Adrenal gland (tissue), 12 donors: ENCODE results near the gene SMIM11. TPM values are rescaled to one million over a fixed set of nuclear protein-coding genes. Genes with fewer than 3 reads are reported as not detected.

Experiments
- DNase-seq, 7 donors: peaks; one replicate each; pipeline ENCODE4 v3.0.0-alpha.2; 2019 to 2020
- H3K27ac ChIP-seq, 5 donors: fragments of 200-600 bp; sonication (generic) in 4 of 5; 1 replicate in 3 of 5; 2 replicates in 2 of 5; pipeline versions ENCODE4 v1.5.1 to v1.8.0; 2016 to 2020; ENCODE audit warnings: mild to moderate bottlenecking in 1 of 5
- H3K27me3 ChIP-seq: fragments of 200-600 bp; 2 replicates; pipeline ENCODE4 v1.8.0; 2021
- H3K36me3 ChIP-seq, 2 donors: fragments of 200-600 bp; replicated peaks in 1 of 2; 1 replicate in 1 of 2; 2 replicates in 1 of 2; pipeline versions ENCODE4 v1.5.1 to v1.8.0; 2018 to 2022
- H3K4me1 ChIP-seq, 2 donors: fragments of 200-600 bp; replicated peaks in 1 of 2; 1 replicate in 1 of 2; 2 replicates in 1 of 2; pipeline versions ENCODE4 v1.5.1 to v1.8.0; 2018 to 2021
- H3K4me3 ChIP-seq, 4 donors: fragments of 200-600 bp; sonication (generic) in 3 of 4; one replicate each; pipeline ENCODE4 v1.5.1; 2016 to 2018
- H3K9me3 ChIP-seq, 3 donors: fragments of 200-600 bp; sonication (generic) in 1 of 3; replicated peaks in 1 of 3; 1 replicate in 2 of 3; 2 replicates in 1 of 3; pipeline versions ENCODE4 v1.5.1 to v1.8.0; 2016 to 2021
- POLR2A ChIP-seq, 2 donors: fragments of 450-650 bp; IDR thresholded peaks; one replicate each; pipeline ENCODE4 v1.6.1; 2017; ENCODE audit warnings: antibody characterized with exemption in 2 of 2, mild to moderate bottlenecking in 2 of 2, moderate library complexity in 1 of 2
- WGBS, 4 donors: extraction: QIAGEN DNeasy Blood & Tissue Kit in 2 of 4; methylation state at CpG; one replicate each; pipeline versions ENCODE4 v1.1.5 to v1.1.7; 2013 to 2017; 5-methylcytosine and 5-hydroxymethylcytosine counted together
- intact Hi-C, 2 donors: fragments of 100-400 bp; cut with DNase I; formaldehyde crosslinking; loops; one replicate each; pipeline versions ENCODE4 v1.14.1 to v1.15.0; 2022 to 2023
- polyA plus RNA-seq, 3 donors: library from polyadenylated mRNA; stranded (reverse); fragments of 200-250 nt in 2 of 3; fragments of 350-450 nt in 1 of 3; fragmentation: Illumina TruSeq in 1 of 3; extraction: RNeasy Lipid Tissue Mini Kit (QIAGEN cat#74804) in 1 of 3; gene quantifications; one replicate each; pipeline ENCODE4 v1.2.3, GENCODE V29; 2013 to 2014
- total RNA-seq, 9 donors: library from RNA; depleted of rRNA in 4 of 9; stranded (reverse); fragments of >200 nt in 4 of 9; fragments of 120-200 nt in 1 of 9; fragmentation: NEBNext Ultra II Directional in 1 of 9; extraction: Animal tissue kit (Norgen Biotek cat#: 25700) in 1 of 9; gene quantifications; one replicate each; pipeline versions ENCODE4 v1.1.0 to v1.2.4, GENCODE V29; 2013 to 2023
- TF ChIP-seq, protein P1 (sequence below), 6 experiments: fragments of 450-650 bp in 4 of 6; fragments of 200-600 bp in 2 of 6; sonication (generic) in 1 of 6; IDR thresholded peaks; 1 replicate in 5 of 6; 2 replicates in 1 of 6; pipeline versions ENCODE4 v1.5.1 to v1.8.0; 2016 to 2021; ENCODE audit warnings: antibody characterized with exemption in 6 of 6, mild to moderate bottlenecking in 2 of 6, moderate library complexity in 1 of 6
- donor health status: healthy with polysubstance abuse.
- donor health status: Bipolar disorder and iron deficiency.
- donor health status: DM: yes; HTN: yes; CAD: no.
- donor health status: DM: no; HTN: no; CAD: no.
- donor health status: DM: no; HTN: no; CAD: no.
- donor health status: DM: yes; HTN: yes; CAD: no.

The SMIM11 gene
- total and polyA plus RNA-seq, 12 donors = 2.3 to 24.4 (median 7.0) TPM; not detected in 1

DNA sequence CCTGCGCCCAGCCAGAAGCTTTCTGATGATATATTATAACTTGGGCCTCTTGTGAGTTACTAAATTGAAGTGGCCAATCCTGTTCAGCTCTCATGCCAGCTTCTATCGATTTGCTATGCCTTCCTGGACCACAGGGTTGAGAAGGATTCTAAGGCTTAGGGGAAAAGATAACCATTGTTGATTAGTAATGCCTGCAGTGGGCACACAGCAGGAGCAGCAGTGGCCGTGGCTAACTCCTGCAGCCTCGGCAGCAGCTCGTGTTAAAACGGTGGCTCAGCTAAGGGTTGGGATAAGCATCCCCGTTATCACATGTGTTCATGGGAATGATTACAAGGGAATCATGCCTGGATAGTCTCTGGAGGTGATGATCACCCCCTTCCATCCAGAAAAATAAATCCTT lies 32.0 kb upstream of the SMIM11 start:
- no peaks in the 10 kb centered on the region for H3K27me3 ChIP-seq
- intact Hi-C loops = no loop called here
- TF ChIP-seq POLR2A (IDR thresholded peaks at IDR 0.05) = no peak
- TF ChIP-seq, protein P1, sequence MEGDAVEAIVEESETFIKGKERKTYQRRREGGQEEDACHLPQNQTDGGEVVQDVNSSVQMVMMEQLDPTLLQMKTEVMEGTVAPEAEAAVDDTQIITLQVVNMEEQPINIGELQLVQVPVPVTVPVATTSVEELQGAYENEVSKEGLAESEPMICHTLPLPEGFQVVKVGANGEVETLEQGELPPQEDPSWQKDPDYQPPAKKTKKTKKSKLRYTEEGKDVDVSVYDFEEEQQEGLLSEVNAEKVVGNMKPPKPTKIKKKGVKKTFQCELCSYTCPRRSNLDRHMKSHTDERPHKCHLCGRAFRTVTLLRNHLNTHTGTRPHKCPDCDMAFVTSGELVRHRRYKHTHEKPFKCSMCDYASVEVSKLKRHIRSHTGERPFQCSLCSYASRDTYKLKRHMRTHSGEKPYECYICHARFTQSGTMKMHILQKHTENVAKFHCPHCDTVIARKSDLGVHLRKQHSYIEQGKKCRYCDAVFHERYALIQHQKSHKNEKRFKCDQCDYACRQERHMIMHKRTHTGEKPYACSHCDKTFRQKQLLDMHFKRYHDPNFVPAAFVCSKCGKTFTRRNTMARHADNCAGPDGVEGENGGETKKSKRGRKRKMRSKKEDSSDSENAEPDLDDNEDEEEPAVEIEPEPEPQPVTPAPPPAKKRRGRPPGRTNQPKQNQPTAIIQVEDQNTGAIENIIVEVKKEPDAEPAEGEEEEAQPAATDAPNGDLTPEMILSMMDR (IDR thresholded peaks at IDR 0.05) = no peak
- H3K4me1 ChIP-seq = no peaks in the 10 kb centered on the region
- H3K9me3 ChIP-seq = no peaks in the 10 kb centered on the region
- H3K36me3 ChIP-seq = no peaks in the 10 kb centered on the region
- H3K4me3 ChIP-seq = no peak overlapping the region
- WGBS, 4 donors = 83 to 92% (median 89%) methylated on average over 2 to 7 of the region's 7 CpGs
- no peak for DNase-seq
- no peak overlapping the region for H3K27ac ChIP-seq

DNA sequence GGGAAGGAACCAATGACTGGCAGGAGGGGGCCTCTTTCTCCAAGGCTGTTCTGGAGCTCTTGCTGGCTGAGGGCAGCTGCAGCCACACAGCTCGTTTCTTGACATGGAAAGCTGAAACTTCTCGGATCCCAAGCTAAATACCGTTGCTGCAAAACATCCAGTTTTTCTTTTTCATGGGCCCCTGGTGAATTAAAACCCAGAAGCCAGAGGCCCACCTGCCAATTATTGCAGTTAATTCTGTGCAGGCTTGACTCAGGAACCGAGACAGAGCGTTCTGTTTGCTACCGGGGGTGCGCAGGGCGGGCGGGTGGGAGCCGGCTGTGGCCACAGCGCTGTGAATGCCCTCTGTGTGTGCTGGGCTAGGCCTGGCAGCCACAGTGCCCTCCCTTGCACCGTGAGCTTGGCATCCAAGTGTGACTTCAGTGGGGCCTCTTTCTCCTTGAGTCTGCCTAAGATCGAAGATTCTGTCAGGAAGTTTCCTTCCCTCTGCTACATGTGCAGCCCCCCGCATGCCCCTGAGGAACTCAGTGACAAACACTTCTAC lies 31.4 kb upstream of the SMIM11 start:
- Histone ChIP-seq H3K4me1 (no peaks in the 10 kb centered on the region), H3K4me3 (no peak overlapping the region), H3K9me3 (no peaks in the 10 kb centered on the region), H3K36me3 (no peaks in the 10 kb centered on the region), H3K27me3 (no peaks in the 10 kb centered on the region), H3K27ac (no peak overlapping the region)
- no peak for DNase-seq
- intact Hi-C loops = no loop called here
- TF ChIP-seq, protein P1 (IDR thresholded peaks at IDR 0.05) = no peak
- no peak for TF ChIP-seq POLR2A (IDR thresholded peaks at IDR 0.05)
- 76 to 90% (median 85%) methylated on average over 6 to 14 of the region's 14 CpGs for WGBS, 4 donors

DNA sequence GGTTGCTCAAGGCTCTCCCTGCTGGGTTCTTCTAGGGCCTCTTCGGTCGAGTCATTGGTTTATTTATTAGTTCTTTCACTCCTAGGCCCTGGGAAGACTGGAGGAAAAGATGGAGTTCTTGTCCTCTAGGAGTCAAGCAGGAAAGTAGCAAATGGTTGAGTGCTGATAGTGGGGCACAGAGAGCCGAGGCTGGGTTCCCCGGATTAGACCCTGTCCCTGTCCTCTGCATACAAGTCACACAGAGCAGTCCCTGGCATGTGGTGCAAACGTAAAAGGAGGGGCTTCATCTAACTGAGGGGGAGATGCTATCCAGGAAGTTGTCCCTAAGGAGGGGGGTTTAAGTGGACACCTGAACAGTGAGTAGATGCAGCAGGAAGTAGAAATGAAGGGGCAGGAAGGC lies 30.7 kb upstream of the SMIM11 start:
- DNase-seq = no peak
- Histone ChIP-seq H3K4me3 (no peak overlapping the region), H3K27ac (no peak overlapping the region), H3K36me3 (no peaks in the 10 kb centered on the region), H3K4me1 (no peaks in the 10 kb centered on the region), H3K27me3 (no peaks in the 10 kb centered on the region), H3K9me3 (no peaks in the 10 kb centered on the region)
- WGBS, 4 donors = 81 to 95% (median 88%) methylated on average over 4 to 5 of the region's 5 CpGs
- no peak for TF ChIP-seq POLR2A (IDR thresholded peaks at IDR 0.05)
- TF ChIP-seq, protein P1 (IDR thresholded peaks at IDR 0.05) = no peak
- intact Hi-C loops = no loop called here

DNA sequence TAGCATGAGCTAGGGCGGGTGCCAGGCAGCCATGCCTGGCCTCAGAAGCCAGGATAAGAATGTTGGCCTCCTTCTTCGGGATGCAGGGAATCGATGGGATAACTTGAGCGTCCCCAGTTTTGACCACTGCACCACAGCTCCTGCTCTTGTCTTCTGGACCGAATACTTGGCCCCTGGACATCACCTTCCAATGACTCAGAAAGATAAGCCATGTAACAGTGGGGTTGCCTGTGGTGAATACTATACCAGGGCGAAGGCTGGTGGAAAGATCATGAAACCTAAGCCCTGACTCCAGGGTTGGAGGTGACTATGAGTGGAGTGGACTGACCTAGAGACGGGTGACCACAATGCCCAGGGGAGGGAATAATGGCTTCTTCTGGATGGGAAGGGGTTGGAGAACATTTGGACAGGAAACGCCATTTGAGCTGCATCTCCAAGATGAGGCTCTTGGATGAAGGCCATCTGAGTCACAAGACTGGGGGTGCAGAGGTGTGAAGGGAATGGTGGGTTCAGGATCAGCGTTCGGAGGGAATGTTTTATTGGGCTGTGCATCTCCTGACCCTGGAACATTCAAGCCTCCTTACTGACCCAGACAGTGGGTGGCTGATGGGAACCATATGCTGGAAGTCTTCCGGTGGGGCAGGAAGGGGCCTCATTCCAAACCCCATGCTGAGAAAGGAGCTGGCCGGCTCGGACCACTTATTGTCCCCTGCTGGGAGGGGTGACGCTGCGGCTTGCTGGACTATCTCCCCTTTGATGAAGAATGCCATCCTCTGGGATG lies 30.0 kb upstream of the SMIM11 start:
- H3K4me3 ChIP-seq = no peak overlapping the region
- no peaks in the 10 kb centered on the region for H3K36me3 ChIP-seq
- WGBS, 4 donors = 72 to 76% (median 75%) methylated on average over 10 to 15 of the region's 15 CpGs
- no peaks in the 10 kb centered on the region for H3K9me3 ChIP-seq
- no peak for TF ChIP-seq POLR2A (IDR thresholded peaks at IDR 0.05)
- TF ChIP-seq, protein P1 (IDR thresholded peaks at IDR 0.05) = no peak
- no peaks in the 10 kb centered on the region for H3K27me3 ChIP-seq
- intact Hi-C loops = loop anchor here in 1 of 2 donors (5.0 kb wide), 1 partner anchor 423 kb away; no protein-coding TSS in a partner anchor
- no peaks in the 10 kb centered on the region for H3K4me1 ChIP-seq
- peak overlapping the region in 2 of 5 donors; percentile 45 to 57 for H3K27ac ChIP-seq
- DNase-seq = peak in 2 of 7 donors; percentile 19 to 33
